Body of pancreas (tissue), 4 donors: Measurements from ENCODE around the gene ADAMTS2.

ENCODE experiments used
- POLR2A ChIP-seq, 3 donors: fragments of 450-650 bp; IDR thresholded peaks; one replicate each; pipeline ENCODE4 v1.6.1; 2016; ENCODE audit warnings: antibody characterized with exemption in 3 of 3, mild to moderate bottlenecking in 2 of 3
- TF ChIP-seq, protein P1 (sequence below), 7 experiments: fragments of 450-650 bp in 4 of 7; fragments of 200-600 bp in 3 of 7; sonication (generic) in 3 of 7; IDR thresholded peaks; one replicate each; pipeline ENCODE4 v1.5.1; 2016 to 2019; ENCODE audit warnings: antibody characterized with exemption in 7 of 7

DNA sequence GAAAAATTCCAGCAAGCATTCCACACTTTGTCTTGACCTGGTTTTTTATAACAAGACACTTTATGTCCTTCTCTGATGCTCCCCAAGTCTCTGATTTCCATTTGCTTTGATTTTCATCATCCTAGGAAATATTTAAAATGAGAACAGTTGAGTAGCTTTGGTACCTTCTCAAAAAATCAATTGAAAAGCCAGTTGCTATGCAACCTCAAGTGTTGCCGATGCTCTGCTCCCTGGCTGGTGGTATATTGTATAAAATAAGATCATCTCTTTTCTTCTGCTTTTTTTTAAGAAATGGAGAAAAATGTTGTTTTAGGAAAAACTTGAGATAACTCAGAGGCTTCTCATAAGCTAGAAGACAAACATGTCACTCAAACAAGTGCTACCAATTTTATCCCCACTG is 175.4 kb downstream of the ADAMTS2 start:
- TF ChIP-seq, protein P1, sequence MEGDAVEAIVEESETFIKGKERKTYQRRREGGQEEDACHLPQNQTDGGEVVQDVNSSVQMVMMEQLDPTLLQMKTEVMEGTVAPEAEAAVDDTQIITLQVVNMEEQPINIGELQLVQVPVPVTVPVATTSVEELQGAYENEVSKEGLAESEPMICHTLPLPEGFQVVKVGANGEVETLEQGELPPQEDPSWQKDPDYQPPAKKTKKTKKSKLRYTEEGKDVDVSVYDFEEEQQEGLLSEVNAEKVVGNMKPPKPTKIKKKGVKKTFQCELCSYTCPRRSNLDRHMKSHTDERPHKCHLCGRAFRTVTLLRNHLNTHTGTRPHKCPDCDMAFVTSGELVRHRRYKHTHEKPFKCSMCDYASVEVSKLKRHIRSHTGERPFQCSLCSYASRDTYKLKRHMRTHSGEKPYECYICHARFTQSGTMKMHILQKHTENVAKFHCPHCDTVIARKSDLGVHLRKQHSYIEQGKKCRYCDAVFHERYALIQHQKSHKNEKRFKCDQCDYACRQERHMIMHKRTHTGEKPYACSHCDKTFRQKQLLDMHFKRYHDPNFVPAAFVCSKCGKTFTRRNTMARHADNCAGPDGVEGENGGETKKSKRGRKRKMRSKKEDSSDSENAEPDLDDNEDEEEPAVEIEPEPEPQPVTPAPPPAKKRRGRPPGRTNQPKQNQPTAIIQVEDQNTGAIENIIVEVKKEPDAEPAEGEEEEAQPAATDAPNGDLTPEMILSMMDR (IDR thresholded peaks at IDR 0.05), result no peak
- no peak for TF ChIP-seq POLR2A (IDR thresholded peaks at IDR 0.05)
